MM.1S (cell line): ENCODE results near the gene OVOL3.

ENCODE experiments used
- DNase-seq: peaks from one replicate; pipeline ENCODE4 v3.0.0-alpha.2; 2015
- H2AFZ ChIP-seq: fragments of 300-600 bp; sonication (generic); 2 replicates; pipeline ENCODE4 v1.6.0; 2016; ENCODE audit warnings: antibody characterized with exemption, low read length
- H3F3A ChIP-seq: fragments of 300-600 bp; sonication (generic); 2 replicates; pipeline ENCODE4 v1.6.1; 2016; ENCODE audit warnings: mild to moderate bottlenecking, antibody characterized with exemption, low read length, moderate library complexity, mixed read lengths; ENCODE audit not compliant: insufficient read depth
- H3K27ac ChIP-seq: fragments of 300-600 bp; sonication (generic); 2 replicates; pipeline ENCODE4 v1.5.1; 2016; ENCODE audit warnings: mild to moderate bottlenecking, low read length
- H3K27me3 ChIP-seq: fragments of 300-600 bp; sonication (generic); replicated peaks from 2 replicates; pipeline ENCODE4 v1.6.0; 2016; ENCODE audit warnings: low read length; ENCODE audit not compliant: insufficient read depth
- H3K36me3 ChIP-seq: fragments of 300-600 bp; sonication (generic); replicated peaks from 2 replicates; pipeline ENCODE4 v1.6.1; 2016; ENCODE audit warnings: mild to moderate bottlenecking, low read length, mixed read lengths; ENCODE audit not compliant: insufficient read depth
- H3K4me1 ChIP-seq: fragments of 300-600 bp; sonication (generic); 2 replicates; pipeline ENCODE4 v1.6.1; 2016; ENCODE audit warnings: low read length, mixed read lengths
- H3K4me2 ChIP-seq: fragments of 300-600 bp; sonication (generic); 2 replicates; pipeline ENCODE4 v1.6.0; 2016; ENCODE audit warnings: low read depth, low read length
- H3K4me3 ChIP-seq: fragments of 300-600 bp; sonication (generic); 2 replicates; pipeline ENCODE4 v1.5.1; 2016; ENCODE audit warnings: low read length, mixed read lengths
- H3K79me2 ChIP-seq: fragments of 300-600 bp; sonication (generic); 2 replicates; pipeline ENCODE4 v1.6.1; 2016; ENCODE audit warnings: mixed run types, low read length, mixed read lengths
- H3K9ac ChIP-seq: fragments of 300-600 bp; sonication (generic); 2 replicates; pipeline ENCODE4 v1.6.1; 2016; ENCODE audit warnings: low read length, mixed read lengths
- H3K9me2 ChIP-seq: fragments of 300-600 bp; sonication (generic); replicated peaks from 2 replicates; pipeline ENCODE4 v1.6.1; 2016; ENCODE audit warnings: mild to moderate bottlenecking, low read length, mixed read lengths; ENCODE audit not compliant: insufficient read depth
- H3K9me3 ChIP-seq: fragments of 300-600 bp; sonication (generic); replicated peaks from 2 replicates; pipeline ENCODE4 v1.6.1; 2016; ENCODE audit warnings: mild to moderate bottlenecking, low read length, mixed read lengths; ENCODE audit not compliant: insufficient read depth
- H4K20me1 ChIP-seq: fragments of 300-600 bp; sonication (generic); 2 replicates; pipeline ENCODE4 v1.6.1; 2016; ENCODE audit warnings: mild to moderate bottlenecking, low read length, moderate library complexity, mixed read lengths; ENCODE audit not compliant: insufficient read depth
- CTCF ChIP-seq: fragments of 300-600 bp; sonication (generic); IDR thresholded peaks from 2 replicates; pipeline ENCODE4 v1.5.1; 2016; ENCODE audit warnings: antibody characterized with exemption, low read length, mixed read lengths
- EZH2 ChIP-seq: fragments of 300-600 bp; sonication (generic); optimal IDR thresholded peaks from 2 replicates; pipeline ENCODE3; 2017; ENCODE audit warnings: low read depth, mild to moderate bottlenecking, antibody characterized with exemption, low read length, mixed read lengths
- EZH2phosphoT487 ChIP-seq: fragments of 300-600 bp; sonication (generic); IDR thresholded peaks from 2 replicates; pipeline ENCODE4 v1.6.1; 2018; ENCODE audit warnings: antibody characterized with exemption, low read length

OVOL3 gene

GRCh38 chr19:36152352-36153091, 41.6 kb downstream of the OVOL3 start, which contains the start of gene COX7A1:
Gene COX7A1 (minus strand): TSS chr19:36152447. CDS start chr19:36152407, 40 bp downstream.
- Histone ChIP-seq H3K79me2 (no peaks in the 10 kb centered on the region), H4K20me1 (no peaks in the 10 kb centered on the region), H2AFZ (no peak within 1 kb of the TSS), H3K4me2 (no peak within 1 kb of the TSS), H3K36me3 (0 out of 2 replicates have a peak, but pooled peaks cover 4% of the 10 kb centered on the region), H3K9me3 (no peaks in the 10 kb centered on the region), H3K9me2 (no peaks in the 10 kb centered on the region), H3K4me3 (no peak within 1 kb of the TSS), H3K4me1 (no peaks in the 10 kb centered on the region), H3K27me3 (no peaks in the 10 kb centered on the region), H3K9ac (no peak within 1 kb of the TSS), H3F3A (no peaks in the 10 kb centered on the region), H3K27ac (no peak within 1 kb of the TSS)
- DNase-seq, result no peak
- TF ChIP-seq EZH2phosphoT487 (no peak), CTCF (no peak), EZH2 (no peak)

DNA sequence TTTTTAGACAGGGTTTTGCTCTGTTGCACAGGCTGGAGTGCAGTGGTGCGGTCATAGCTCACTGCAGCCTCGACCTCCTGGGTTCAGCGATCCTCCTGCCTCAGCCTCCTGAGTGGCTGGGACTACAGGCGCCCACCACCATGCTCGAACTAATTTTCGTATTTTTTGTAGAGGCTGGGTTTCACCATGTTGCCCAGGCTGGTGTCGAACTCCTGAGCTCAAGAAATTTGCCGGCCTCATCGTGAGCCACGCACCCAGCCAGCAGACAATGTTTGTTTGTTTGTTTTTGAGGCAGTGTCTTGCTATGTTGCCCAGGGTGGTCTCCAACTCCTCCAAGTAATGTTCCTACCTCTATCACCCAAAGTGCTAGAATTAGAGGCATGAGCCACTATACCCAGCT, 42.2 kb downstream of the OVOL3 start:
- no peaks in the 10 kb centered on the region for H3F3A ChIP-seq
- H3K9me2 ChIP-seq, result no peaks in the 10 kb centered on the region
- H3K27ac ChIP-seq, result no peak overlapping the region
- no peak for DNase-seq
- no peaks in the 10 kb centered on the region for H3K4me1 ChIP-seq
- H3K4me3 ChIP-seq, result no peak overlapping the region
- no peaks in the 10 kb centered on the region for H3K9me3 ChIP-seq
- TF ChIP-seq CTCF (no peak), EZH2 (no peak), EZH2phosphoT487 (no peak)
- H3K27me3 ChIP-seq, result no peaks in the 10 kb centered on the region
- no peak overlapping the region for H3K9ac ChIP-seq
- H2AFZ ChIP-seq, result no peak overlapping the region
- no peak overlapping the region for H3K4me2 ChIP-seq
- no peaks in the 10 kb centered on the region for H3K79me2 ChIP-seq
- H4K20me1 ChIP-seq, result no peaks in the 10 kb centered on the region
- H3K36me3 ChIP-seq, result 0 out of 2 replicates have a peak, but pooled peaks cover 4% of the 10 kb centered on the region

GRCh38 chr19:36160821-36161596, 50.1 kb downstream of the OVOL3 start:
- TF ChIP-seq EZH2 (no peak), CTCF (no peak), EZH2phosphoT487 (no peak)

More at GRCh38 chr19:36160821-36161596, 50.1 kb downstream of the OVOL3 start:
- Histone ChIP-seq H3K27ac (no peak overlapping the region), H3K4me2 (no peak overlapping the region), H2AFZ (no peak overlapping the region), H3K9ac (no peak overlapping the region), H3K4me1 (no peaks in the 10 kb centered on the region), H3K79me2 (no peaks in the 10 kb centered on the region), H3K4me3 (no peak overlapping the region), H3K36me3 (no peaks in the 10 kb centered on the region), H3K9me2 (no peaks in the 10 kb centered on the region), H4K20me1 (no peaks in the 10 kb centered on the region), H3F3A (no peaks in the 10 kb centered on the region), H3K9me3 (no peaks in the 10 kb centered on the region), H3K27me3 (no peaks in the 10 kb centered on the region)
- no peak for DNase-seq
